GM12891 (cell line): ENCODE results near the gene CBX6.
A peak's percentile ranks its signal among the peaks of the same experiment; 100 is the strongest.

Source experiments
- DNase-seq: peaks from one replicate; pipeline ENCODE4 v3.0.0; 2011; ENCODE audit warnings: low spot score; ENCODE audit not compliant: insufficient read length
- FAIRE-seq: peaks from 2 replicates; lab custom pipeline; 2011; peaks lifted over from hg19 to GRCh38; lab: Jason Lieb, UNC
- PAX5 ChIP-seq: IDR thresholded peaks from 2 replicates; pipeline ENCODE4 v1.6.1; 2011; ENCODE audit warnings: low read length, moderate library complexity, mild to moderate bottlenecking; ENCODE audit not compliant: insufficient read depth, severe bottlenecking
- POLR2A ChIP-seq: IDR thresholded peaks from 2 replicates; pipeline ENCODE4 v1.6.1; 2011; ENCODE audit warnings: low read depth, low read length, control low read depth
- POLR2AphosphoS5 ChIP-seq: IDR thresholded peaks from 2 replicates; pipeline ENCODE4 v1.6.1; 2011; ENCODE audit warnings: low read depth, low read length, control low read depth
- POU2F2 ChIP-seq: IDR thresholded peaks from 2 replicates; pipeline ENCODE4 v1.6.1; 2011; ENCODE audit warnings: low read depth, mild to moderate bottlenecking, control low read depth, low read length, moderate library complexity
- SPI1 ChIP-seq: IDR thresholded peaks from 2 replicates; pipeline ENCODE4 v1.6.1; 2011; ENCODE audit warnings: low read depth, low read length, control low read depth
- TAF1 ChIP-seq: IDR thresholded peaks from 2 replicates; pipeline ENCODE4 v1.6.1; 2011; ENCODE audit warnings: low read depth, low read length, control low read depth

CBX6 gene

GRCh38 chr22:38873469-38874411, 1.7 kb upstream of the CBX6 start:
- DNase-seq: no peak
- FAIRE-seq: peak; percentile 95
- no peak for TF ChIP-seq POLR2AphosphoS5
- peak; percentile 60; the same call in 1 of the 2 replicates for TF ChIP-seq POLR2A
- TF ChIP-seq SPI1: peak; percentile 28; the same call in 1 of the 2 replicates
- TF ChIP-seq PAX5: no peak
- no peak for TF ChIP-seq TAF1

- DNase-seq: no peak
- no peak for FAIRE-seq
- TF ChIP-seq PAX5 (no peak), POU2F2 (no peak), TAF1 (no peak), POLR2AphosphoS5 (no peak), POLR2A (no peak), SPI1 (no peak)
Observed at GRCh38 chr22:38872831-38873248, 824 bp upstream of the CBX6 start.

GRCh38 chr22:38871360-38872171, 450 bp downstream of the CBX6 start:
- FAIRE-seq (peak; percentile 16), DNase-seq (no peak)
- TF ChIP-seq POLR2AphosphoS5: peak; percentile 44
- peak; percentile 82; the same call in 1 of the 2 replicates for TF ChIP-seq TAF1
- no peak for TF ChIP-seq PAX5

- FAIRE-seq (peak; percentile 13), DNase-seq (no peak)
- TF ChIP-seq POLR2AphosphoS5 (no peak), POU2F2 (no peak), PAX5 (no peak), TAF1 (no peak), SPI1 (no peak)
Observed at GRCh38 chr22:38870791-38871359, 1.1 kb downstream of the CBX6 start.

- peak; percentile 50 for DNase-seq
- peak; percentile 96 for FAIRE-seq
Observed at GRCh38 chr22:38870312-38870741, 1.7 kb downstream of the CBX6 start.

GRCh38 chr22:38869663-38870062, 2.4 kb downstream of the CBX6 start:
- DNase-seq (no peak), FAIRE-seq (peak; percentile 38)
- TF ChIP-seq SPI1 (no peak), POU2F2 (no peak), POLR2A (no peak), PAX5 (no peak), TAF1 (no peak), POLR2AphosphoS5 (no peak)

More at GRCh38 chr22:38870312-38870741, 1.7 kb downstream of the CBX6 start:
- peak; percentile 82 for TF ChIP-seq SPI1
- TF ChIP-seq PAX5: no peak
- TF ChIP-seq POLR2A: 0 out of 2 replicates have a peak, but pooled peaks have one; percentile 35
- 0 out of 2 replicates have a peak, but pooled peaks have one; percentile 18 for TF ChIP-seq TAF1
- TF ChIP-seq POLR2AphosphoS5: peak; percentile 31; the same call in 1 of the 2 replicates
- peak; percentile 35; the same call in 1 of the 2 replicates for TF ChIP-seq POU2F2

GRCh38 chr22:38868886-38869381, 3.1 kb downstream of the CBX6 start:
- peak; percentile 22; the same call in 1 of the 2 replicates for TF ChIP-seq POLR2A
- TF ChIP-seq POU2F2: 0 out of 2 replicates have a peak, but pooled peaks have one; percentile 46
- TF ChIP-seq TAF1: no peak
- DNase-seq (peak; percentile 76), FAIRE-seq (peak; percentile 97)

GRCh38 chr22:38868286-38868721, 3.7 kb downstream of the CBX6 start:
- TF ChIP-seq PAX5: no peak
- TF ChIP-seq POLR2A: no peak
- TF ChIP-seq POLR2AphosphoS5: no peak; the same call in 1 of the 2 replicates
- no peak for TF ChIP-seq SPI1
- no peak for TF ChIP-seq POU2F2
- no peak for FAIRE-seq
- DNase-seq: no peak
